ENCODE results near the gene ZNF618.

The ZNF618 gene

DNA sequence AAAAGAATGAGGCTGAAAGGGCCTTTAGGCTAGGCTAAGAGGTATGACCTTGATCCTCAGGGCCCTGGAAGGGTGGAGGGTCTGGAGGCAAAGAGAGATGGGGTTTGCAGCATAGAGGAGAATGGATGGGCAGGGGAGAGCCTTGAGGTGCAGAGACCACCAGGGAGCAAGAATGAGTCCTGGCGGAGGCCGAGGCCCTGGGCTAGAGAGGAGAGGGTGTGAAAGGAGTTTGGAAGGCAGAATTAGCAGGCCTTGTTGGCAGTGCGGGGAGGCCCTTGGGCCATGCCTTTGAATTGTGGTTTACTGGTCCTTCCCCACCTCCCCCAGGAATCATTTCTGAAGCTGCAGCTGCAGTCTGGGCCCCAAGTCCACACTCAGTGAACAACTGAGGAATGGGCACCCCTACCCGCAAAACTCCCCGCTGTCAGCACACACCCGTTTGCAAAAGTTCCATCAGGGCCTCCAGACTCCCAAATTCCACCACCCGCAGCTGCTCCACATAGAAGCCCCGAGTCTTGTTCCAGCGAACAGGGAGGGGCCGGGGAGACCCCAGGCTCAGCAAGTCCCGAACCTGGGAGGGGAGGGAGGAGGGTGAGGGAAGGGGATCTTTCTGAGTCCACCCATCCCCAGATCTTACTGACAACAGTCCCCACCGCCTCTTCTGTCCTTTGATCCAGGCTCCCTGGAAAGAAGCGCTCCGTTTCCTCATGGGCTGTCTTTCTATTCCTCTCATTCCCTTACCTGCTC is 220.9 kb downstream of the ZNF618 start:
- TF ChIP-seq, protein P1, sequence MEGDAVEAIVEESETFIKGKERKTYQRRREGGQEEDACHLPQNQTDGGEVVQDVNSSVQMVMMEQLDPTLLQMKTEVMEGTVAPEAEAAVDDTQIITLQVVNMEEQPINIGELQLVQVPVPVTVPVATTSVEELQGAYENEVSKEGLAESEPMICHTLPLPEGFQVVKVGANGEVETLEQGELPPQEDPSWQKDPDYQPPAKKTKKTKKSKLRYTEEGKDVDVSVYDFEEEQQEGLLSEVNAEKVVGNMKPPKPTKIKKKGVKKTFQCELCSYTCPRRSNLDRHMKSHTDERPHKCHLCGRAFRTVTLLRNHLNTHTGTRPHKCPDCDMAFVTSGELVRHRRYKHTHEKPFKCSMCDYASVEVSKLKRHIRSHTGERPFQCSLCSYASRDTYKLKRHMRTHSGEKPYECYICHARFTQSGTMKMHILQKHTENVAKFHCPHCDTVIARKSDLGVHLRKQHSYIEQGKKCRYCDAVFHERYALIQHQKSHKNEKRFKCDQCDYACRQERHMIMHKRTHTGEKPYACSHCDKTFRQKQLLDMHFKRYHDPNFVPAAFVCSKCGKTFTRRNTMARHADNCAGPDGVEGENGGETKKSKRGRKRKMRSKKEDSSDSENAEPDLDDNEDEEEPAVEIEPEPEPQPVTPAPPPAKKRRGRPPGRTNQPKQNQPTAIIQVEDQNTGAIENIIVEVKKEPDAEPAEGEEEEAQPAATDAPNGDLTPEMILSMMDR (IDR thresholded peaks at IDR 0.05; ENCODE audit: extremely low read depth, missing control alignments): no peak
- no peak for DNase-seq (ENCODE audit: low spot score)

DNA sequence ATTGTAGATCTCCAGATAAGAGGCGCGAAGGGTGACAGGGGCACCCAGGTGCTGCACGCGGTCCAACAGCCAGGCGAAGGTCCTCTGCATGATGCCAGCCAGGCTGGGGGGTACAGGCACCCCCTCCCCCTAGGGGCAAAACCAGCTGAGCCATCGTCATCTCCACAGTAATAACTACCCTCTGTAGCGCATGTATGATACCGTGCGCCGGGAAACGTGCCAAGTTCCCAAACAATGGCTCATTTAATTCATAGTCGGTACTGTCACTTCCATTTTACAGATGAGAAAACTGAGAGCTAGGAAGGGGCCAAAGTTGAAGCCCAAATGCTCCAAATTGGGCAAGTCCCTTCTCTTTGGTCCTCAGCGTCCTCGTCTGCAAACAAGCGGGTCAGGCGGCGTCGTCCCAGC is 221.5 kb downstream of the ZNF618 start:
- TF ChIP-seq, protein P1 (IDR thresholded peaks at IDR 0.05; ENCODE audit: extremely low read depth, missing control alignments): no peak
- DNase-seq (ENCODE audit: low spot score): no peak

DNA sequence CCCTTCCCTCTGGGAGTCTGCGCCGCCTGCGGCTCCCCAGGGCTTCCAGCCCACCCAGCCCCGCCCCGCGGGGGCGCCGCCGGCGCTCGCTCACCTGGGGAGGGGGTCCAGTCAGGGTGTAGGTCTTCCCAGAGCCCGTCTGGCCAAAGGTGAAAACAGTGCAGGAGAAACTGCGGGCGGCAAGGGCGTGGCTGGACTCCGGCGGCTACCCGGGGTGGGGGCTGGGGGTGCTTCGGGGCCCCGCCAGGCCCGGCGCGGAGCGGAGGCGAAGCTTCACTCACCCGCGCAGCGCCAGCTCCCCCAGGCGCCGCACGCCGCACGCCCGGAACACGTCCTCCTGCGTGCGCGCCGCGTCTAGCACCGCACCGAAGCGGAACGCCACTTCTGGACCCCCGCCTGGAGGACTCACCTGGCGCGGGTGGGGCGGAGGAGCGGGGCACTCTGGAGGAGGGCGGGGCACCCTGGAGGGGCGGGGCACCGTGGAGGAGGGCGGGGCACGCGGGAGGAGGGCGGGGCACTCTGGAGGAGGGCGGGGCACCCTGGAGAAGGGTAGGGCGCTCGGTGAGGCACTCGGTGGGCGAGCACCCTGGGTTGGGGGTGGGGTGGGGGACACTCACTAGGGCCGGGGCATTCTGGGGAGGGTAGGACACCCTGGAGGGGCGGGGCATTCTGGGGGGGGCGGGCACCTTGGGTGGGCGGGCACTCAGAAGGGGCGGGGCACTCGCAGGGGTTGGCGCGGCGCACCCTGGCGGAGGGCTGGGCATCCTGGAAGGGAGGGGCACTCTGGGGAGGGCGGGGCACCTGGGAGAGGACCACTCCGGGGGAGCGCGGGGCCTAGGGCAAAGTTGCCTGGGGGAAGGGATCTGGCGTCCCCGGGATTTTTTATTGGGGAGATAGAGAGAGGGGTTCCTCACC is 222.2 kb downstream of the ZNF618 start:
- DNase-seq (ENCODE audit: low spot score): no peak
- TF ChIP-seq, protein P1 (IDR thresholded peaks at IDR 0.05; ENCODE audit: extremely low read depth, missing control alignments): no peak

- DNase-seq (ENCODE audit: low spot score): no peak
- TF ChIP-seq, protein P1 (IDR thresholded peaks at IDR 0.05; ENCODE audit: extremely low read depth, missing control alignments): no peak
Observed at GRCh38 chr9:114098936-114099668, 223.0 kb downstream of the ZNF618 start, which contains the start of gene KIF12. Gene KIF12, minus strand, starts transcription at chr9:114099292. Its CDS starts 16 bp downstream, at chr9:114099276.

DNA sequence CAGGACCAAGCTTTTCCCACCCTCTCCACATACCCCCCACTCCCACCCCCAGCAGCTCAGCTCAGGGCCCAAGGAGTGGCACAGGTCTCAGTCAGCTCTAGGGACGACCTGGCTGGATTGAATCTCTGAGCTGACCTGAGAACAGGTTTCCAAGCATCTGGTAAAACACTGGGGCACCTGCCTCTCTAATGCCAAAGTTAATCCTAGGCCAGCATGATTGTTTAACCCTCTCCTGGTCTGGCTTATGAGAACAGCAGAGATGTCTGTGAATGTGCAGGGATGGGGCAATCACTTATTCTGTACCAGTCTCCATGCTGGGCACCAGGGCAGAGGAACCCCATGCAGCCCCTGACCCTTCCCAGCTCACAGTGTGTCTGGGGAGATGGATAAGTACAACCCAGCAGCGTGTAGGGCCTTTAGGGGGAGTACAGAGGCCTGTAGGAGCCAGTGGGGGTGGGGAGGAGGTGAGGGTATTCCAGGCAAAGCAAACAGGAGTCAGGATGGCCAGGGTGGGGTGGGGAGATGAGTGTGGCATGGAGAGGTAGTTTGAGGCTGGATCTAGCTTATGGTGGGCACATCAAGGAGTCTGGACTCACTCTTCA is 223.7 kb downstream of the ZNF618 start:
- DNase-seq (ENCODE audit: low spot score): no peak
- TF ChIP-seq, protein P1 (IDR thresholded peaks at IDR 0.05; ENCODE audit: extremely low read depth, missing control alignments): no peak

- DNase-seq (ENCODE audit: low spot score): no peak
Observed at GRCh38 chr9:114100536-114100935, 224.4 kb downstream of the ZNF618 start.

More at GRCh38 chr9:114100536-114100935, 224.4 kb downstream of the ZNF618 start:
- TF ChIP-seq, protein P1 (IDR thresholded peaks at IDR 0.05; ENCODE audit: extremely low read depth, missing control alignments): no peak

Measured in GM20000 (cell line).